ACC112 (cell line): ENCODE data around the gene LPP.

Experiments
- H2AFZ ChIP-seq: fragments of 200-600 bp; sonication (generic); one replicate; pipeline ENCODE4 v1.6.0; 2017; ENCODE audit warnings: antibody characterized with exemption, low read length; ENCODE audit not compliant: unreplicated experiment
- H3K27ac ChIP-seq: fragments of 200-600 bp; sonication (generic); 2 replicates; pipeline ENCODE4 v1.5.1; 2014; ENCODE audit warnings: low read depth, mild to moderate bottlenecking, antibody characterized with exemption, low read length, moderate library complexity
- H3K27me3 ChIP-seq: fragments of 200-600 bp; sonication (generic); 2 replicates; pipeline ENCODE4 v1.6.1; 2014; ENCODE audit warnings: mild to moderate bottlenecking, antibody characterized with exemption, low read length, moderate library complexity, mixed read lengths; ENCODE audit not compliant: insufficient read depth
- H3K36me3 ChIP-seq: fragments of 200-600 bp; sonication (generic); 2 replicates; pipeline ENCODE4 v1.6.1; 2016; ENCODE audit warnings: mild to moderate bottlenecking, antibody characterized with exemption, low read length, moderate library complexity, mixed read lengths; ENCODE audit not compliant: insufficient read depth
- H3K4me1 ChIP-seq: fragments of 200-600 bp; sonication (generic); one replicate; pipeline ENCODE4 v1.6.1; 2016; ENCODE audit warnings: low read length, mixed read lengths; ENCODE audit not compliant: insufficient read depth, unreplicated experiment, control insufficient read depth
- H3K4me3 ChIP-seq: fragments of 200-600 bp; sonication (generic); 2 replicates; pipeline ENCODE4 v1.5.1; 2014; ENCODE audit warnings: mild to moderate bottlenecking, low read depth, low read length
- H3K79me2 ChIP-seq: fragments of 200-600 bp; sonication (generic); one replicate; pipeline ENCODE4 v1.6.0; 2016; ENCODE audit warnings: low read length; ENCODE audit not compliant: control insufficient read depth, unreplicated experiment, insufficient read depth

Gene LPP

DNA sequence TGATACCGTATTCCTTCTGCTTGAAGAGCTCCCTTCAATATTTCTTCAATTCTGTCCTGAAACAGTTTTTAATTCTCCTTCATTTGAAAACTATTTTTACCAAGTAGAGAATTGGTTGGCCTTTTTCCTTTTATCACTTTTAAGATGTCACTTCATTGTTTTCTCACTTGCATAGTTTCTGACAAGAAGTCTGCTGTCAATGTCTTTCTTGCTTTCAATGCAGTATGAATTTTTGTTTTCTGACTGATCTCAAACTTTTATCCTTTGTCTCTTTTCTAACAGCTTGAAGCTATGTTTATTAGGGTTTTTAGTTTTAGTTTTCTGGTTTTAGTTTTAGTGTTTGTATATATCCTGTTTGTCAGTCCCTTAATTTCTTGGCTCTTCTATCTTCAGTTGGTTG lies 653.0 kb downstream of the LPP start:
- Histone ChIP-seq H3K4me3 (no peak overlapping the region), H3K27me3 (no peaks in the 10 kb centered on the region), H2AFZ (no peak overlapping the region), H3K79me2 (no peaks in the 10 kb centered on the region), H3K36me3 (peaks cover 12% of the 10 kb centered on the region; the same call in 1 of the 2 replicates), H3K27ac (no peak overlapping the region), H3K4me1 (no peaks in the 10 kb centered on the region)

DNA sequence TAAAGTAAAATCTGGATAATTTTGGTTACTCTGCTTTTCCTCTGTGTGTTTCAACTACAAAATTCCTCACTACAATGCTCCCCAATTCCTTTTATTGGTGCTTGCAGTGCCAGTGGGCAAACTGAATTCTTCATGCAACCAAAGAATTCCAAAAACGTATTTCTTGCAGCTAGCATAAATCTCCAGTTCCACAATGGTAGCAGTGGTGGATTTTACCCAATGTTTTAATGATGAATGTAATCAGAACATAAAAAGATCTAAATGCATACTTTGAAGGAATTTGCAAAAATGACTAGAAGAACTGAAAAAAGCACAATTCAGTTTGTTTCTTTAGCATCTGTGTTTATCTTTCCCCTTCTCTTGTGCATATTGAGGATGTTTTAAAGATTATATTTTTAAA lies 658.2 kb downstream of the LPP start:
- Histone ChIP-seq H3K36me3 (peaks cover 9% of the 10 kb centered on the region; the same call in 1 of the 2 replicates), H3K27ac (no peak overlapping the region), H3K4me1 (no peaks in the 10 kb centered on the region), H3K27me3 (no peaks in the 10 kb centered on the region), H2AFZ (no peak overlapping the region), H3K79me2 (no peaks in the 10 kb centered on the region), H3K4me3 (no peak overlapping the region)

- Histone ChIP-seq H3K27me3 (no peaks in the 10 kb centered on the region), H3K79me2 (no peaks in the 10 kb centered on the region), H2AFZ (no peak overlapping the region), H3K36me3 (no peaks in the 10 kb centered on the region), H3K4me1 (peaks cover 5% of the 10 kb centered on the region), H3K27ac (no peak overlapping the region), H3K4me3 (no peak overlapping the region)
Measured at GRCh38 chr3:188814581-188814980, 660.6 kb downstream of the LPP start.

DNA sequence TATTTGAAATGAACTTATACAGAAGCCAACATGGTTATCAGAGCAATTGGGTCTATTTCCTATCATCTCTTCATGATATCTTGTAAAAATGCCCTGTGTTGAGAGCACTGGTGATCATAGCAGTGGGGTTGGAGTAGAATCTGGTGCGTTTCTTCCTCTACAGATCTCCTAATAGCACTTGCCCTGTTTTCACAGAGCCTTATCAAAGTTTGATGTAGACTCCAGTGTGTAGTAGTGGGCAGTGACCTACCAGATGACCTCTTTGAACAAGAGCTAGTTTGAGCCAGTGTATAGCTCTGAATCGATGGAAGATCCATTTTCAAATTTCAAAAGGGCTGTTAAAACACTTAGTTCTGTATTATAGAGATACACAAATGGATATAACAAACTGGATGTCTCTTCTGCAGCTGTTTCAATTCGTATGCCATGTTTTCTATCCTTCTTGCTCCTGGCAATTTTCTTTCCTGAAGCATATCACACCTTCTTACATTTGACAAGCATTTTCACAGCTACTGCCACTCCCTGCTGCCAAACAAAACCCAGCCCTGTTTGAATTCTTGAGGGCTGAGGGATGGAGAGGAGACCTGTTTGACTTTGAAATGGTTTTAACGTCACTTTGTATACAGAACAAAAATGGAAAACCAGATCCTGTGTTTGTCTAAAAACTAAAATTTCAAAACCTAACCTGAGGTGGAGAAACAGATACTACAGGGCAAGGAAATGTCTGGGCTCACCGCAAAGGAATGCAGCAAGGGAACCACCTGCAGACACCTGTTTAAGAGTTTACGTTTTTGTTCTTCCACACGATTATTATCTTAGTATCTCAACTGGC lies 663.4 kb downstream of the LPP start:
- Histone ChIP-seq H3K79me2 (no peaks in the 10 kb centered on the region), H3K4me1 (peaks cover 14% of the 10 kb centered on the region), H3K27ac (no peak overlapping the region), H3K36me3 (no peaks in the 10 kb centered on the region), H2AFZ (no peak overlapping the region), H3K4me3 (no peak overlapping the region), H3K27me3 (no peaks in the 10 kb centered on the region)

DNA sequence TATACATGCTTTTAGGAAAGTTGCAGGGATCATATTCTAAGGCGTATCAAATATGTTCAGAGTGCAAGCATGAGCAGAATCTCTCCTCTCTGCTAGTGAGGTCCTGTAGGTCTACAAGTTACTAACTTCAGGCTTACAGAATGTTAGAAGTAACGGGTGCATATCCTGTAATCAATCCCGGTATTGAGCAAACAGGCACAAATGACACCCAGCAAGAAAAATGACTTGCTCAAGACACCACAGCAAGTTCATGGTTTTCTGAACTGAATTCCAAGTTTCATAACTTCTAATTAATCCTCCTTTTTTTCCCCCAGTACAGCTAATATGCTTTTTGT lies 663.9 kb downstream of the LPP start:
- H3K79me2 ChIP-seq, result no peaks in the 10 kb centered on the region
- no peak overlapping the region for H3K27ac ChIP-seq
- no peaks in the 10 kb centered on the region for H3K27me3 ChIP-seq
- no peak overlapping the region for H3K4me3 ChIP-seq
- no peak overlapping the region for H2AFZ ChIP-seq
- peaks cover 14% of the 10 kb centered on the region for H3K4me1 ChIP-seq
- H3K36me3 ChIP-seq, result no peaks in the 10 kb centered on the region

DNA sequence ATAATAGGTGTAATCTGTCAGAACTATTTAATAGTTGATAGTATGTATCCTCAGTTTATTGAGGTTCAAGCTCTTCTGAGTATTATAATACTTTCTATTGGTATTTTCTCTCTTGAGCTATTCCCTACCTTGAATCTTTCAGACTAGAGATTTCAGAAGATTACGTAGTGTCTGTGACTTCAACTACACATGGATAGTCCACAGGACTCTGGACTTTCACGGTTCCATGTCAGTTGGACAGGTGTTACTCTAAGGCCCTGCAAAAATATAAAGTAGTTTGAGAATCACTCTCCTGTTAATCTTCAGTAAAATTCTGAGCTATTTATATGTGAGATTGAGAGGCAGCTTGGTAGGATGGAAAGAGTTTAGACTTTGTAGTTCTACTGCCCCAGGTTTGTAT lies 664.3 kb downstream of the LPP start:
- H3K27me3 ChIP-seq, result no peaks in the 10 kb centered on the region
- peaks cover 14% of the 10 kb centered on the region for H3K4me1 ChIP-seq
- no peak overlapping the region for H2AFZ ChIP-seq
- no peaks in the 10 kb centered on the region for H3K36me3 ChIP-seq
- no peak overlapping the region for H3K4me3 ChIP-seq
- H3K27ac ChIP-seq, result no peak overlapping the region
- H3K79me2 ChIP-seq, result no peaks in the 10 kb centered on the region

DNA sequence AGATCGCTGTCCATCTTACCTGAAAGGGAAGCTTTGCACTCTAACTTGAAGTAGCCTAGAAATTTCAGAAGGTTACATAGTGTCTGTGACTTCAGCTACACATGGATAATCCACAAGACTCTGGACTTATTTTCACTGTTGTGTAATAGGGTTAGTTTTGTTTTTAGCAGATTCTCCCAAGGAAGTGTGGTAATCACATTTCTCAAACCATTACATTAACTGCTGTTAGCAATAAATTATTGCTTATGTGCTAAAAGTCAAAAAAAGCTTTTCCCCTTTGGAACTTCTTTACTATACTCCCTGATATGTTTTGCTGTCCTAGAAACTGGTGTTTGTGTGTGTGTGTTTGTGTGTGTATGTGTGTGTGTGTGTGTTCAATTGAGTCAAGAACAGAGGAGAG lies 666.0 kb downstream of the LPP start:
- no peaks in the 10 kb centered on the region for H3K27me3 ChIP-seq
- peaks cover 14% of the 10 kb centered on the region for H3K4me1 ChIP-seq
- no peaks in the 10 kb centered on the region for H3K79me2 ChIP-seq
- no peaks in the 10 kb centered on the region for H3K36me3 ChIP-seq
- H3K4me3 ChIP-seq, result no peak overlapping the region
- no peak overlapping the region for H2AFZ ChIP-seq
- peak overlapping the region; percentile 29; the same call in 1 of the 2 replicates for H3K27ac ChIP-seq

DNA sequence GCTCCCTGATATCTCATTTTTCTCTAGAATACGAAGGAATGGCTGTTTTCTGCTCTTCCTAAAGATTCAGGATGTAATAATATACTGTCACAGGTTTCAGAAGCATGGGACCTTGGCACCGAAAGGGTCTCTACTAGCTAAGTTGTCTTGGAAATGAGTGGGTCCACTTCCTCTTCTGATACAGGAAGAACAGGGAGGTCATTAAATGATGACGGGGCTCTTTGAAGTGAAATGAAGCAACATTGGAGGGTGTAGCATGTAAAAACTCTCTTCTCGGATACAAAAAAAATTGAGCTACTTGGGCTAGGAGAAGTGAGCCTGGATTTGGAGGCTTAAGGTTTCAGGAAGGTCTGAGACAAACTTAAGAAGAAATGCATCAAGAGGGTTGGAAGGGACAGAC lies 668.0 kb downstream of the LPP start:
- Histone ChIP-seq H2AFZ (no peak overlapping the region), H3K27me3 (no peaks in the 10 kb centered on the region), H3K4me3 (no peak overlapping the region), H3K4me1 (peaks cover 14% of the 10 kb centered on the region), H3K36me3 (no peaks in the 10 kb centered on the region), H3K79me2 (no peaks in the 10 kb centered on the region), H3K27ac (no peak overlapping the region)

GRCh38 chr3:188822411-188822810 lies 668.5 kb downstream of the LPP start:
- no peak overlapping the region for H3K4me3 ChIP-seq
- H2AFZ ChIP-seq, result no peak overlapping the region
- no peaks in the 10 kb centered on the region for H3K79me2 ChIP-seq

GRCh38 chr3:188824566-188824965 lies 670.6 kb downstream of the LPP start:
- Histone ChIP-seq H3K36me3 (no peaks in the 10 kb centered on the region), H3K4me1 (peaks cover 9% of the 10 kb centered on the region), H3K4me3 (no peak overlapping the region), H3K79me2 (no peaks in the 10 kb centered on the region), H2AFZ (no peak overlapping the region), H3K27ac (no peak overlapping the region), H3K27me3 (no peaks in the 10 kb centered on the region)

More at GRCh38 chr3:188822411-188822810, 668.5 kb downstream of the LPP start:
- Histone ChIP-seq H3K27ac (no peak overlapping the region), H3K4me1 (peaks cover 14% of the 10 kb centered on the region), H3K36me3 (no peaks in the 10 kb centered on the region), H3K27me3 (no peaks in the 10 kb centered on the region)

GRCh38 chr3:188825901-188826300 lies 671.9 kb downstream of the LPP start:
- Histone ChIP-seq H3K27ac (no peak overlapping the region), H2AFZ (no peak overlapping the region), H3K79me2 (no peaks in the 10 kb centered on the region), H3K27me3 (no peaks in the 10 kb centered on the region), H3K4me3 (no peak overlapping the region), H3K4me1 (no peaks in the 10 kb centered on the region), H3K36me3 (no peaks in the 10 kb centered on the region)
